ENCODE measurements around the gene PPP1R7.
"Not testable (repeated sequence)": the region's sequence is repeated elsewhere in the genome, so short reads cannot be mapped to it uniquely, and the experiment has no call there.

The PPP1R7 gene

GRCh38 chr2:241193271-241193670 is 43.0 kb downstream of the PPP1R7 start:
- DNase-seq = no peak
- no peak for ATAC-seq

GRCh38 chr2:241194811-241195210 is 44.5 kb downstream of the PPP1R7 start:
- ATAC-seq (no peak), DNase-seq (no peak)

- DNase-seq (no peak), ATAC-seq (no peak)
These were observed 45.4 kb downstream of the PPP1R7 start for GRCh38 chr2:241195506-241196130.

- ATAC-seq = not testable (repeated sequence)
These were observed 47.0 kb downstream of the PPP1R7 start for GRCh38 chr2:241197246-241197645.

GRCh38 chr2:241197947-241198346 is 47.7 kb downstream of the PPP1R7 start:
- DNase-seq = no peak
- ATAC-seq = no peak

More at GRCh38 chr2:241197246-241197645, 47.0 kb downstream of the PPP1R7 start:
- DNase-seq = not testable (repeated sequence)

GRCh38 chr2:241198381-241199279 is 48.4 kb downstream of the PPP1R7 start:
- DNase-seq (no peak), ATAC-seq (no peak)

GRCh38 chr2:241199286-241199685 is 49.0 kb downstream of the PPP1R7 start:
- no peak for ATAC-seq

GRCh38 chr2:241199897-241200821 is 49.9 kb downstream of the PPP1R7 start:
- DNase-seq = no peak
- ATAC-seq = no peak

More at GRCh38 chr2:241199286-241199685, 49.0 kb downstream of the PPP1R7 start:
- DNase-seq = no peak

GRCh38 chr2:241200822-241201395 is 50.6 kb downstream of the PPP1R7 start:
- DNase-seq (no peak), ATAC-seq (no peak)

GRCh38 chr2:241201445-241202267 is 51.4 kb downstream of the PPP1R7 start:
- ATAC-seq = no peak
- DNase-seq = no peak

- no peak for ATAC-seq
- DNase-seq = no peak
These were observed 52.0 kb downstream of the PPP1R7 start for GRCh38 chr2:241202268-241202585.

GRCh38 chr2:241202681-241203080 is 52.4 kb downstream of the PPP1R7 start:
- ATAC-seq = no peak
- DNase-seq = no peak

- ATAC-seq = no peak
- no peak for DNase-seq
These were observed 53.1 kb downstream of the PPP1R7 start for GRCh38 chr2:241203218-241204009.

- no peak for ATAC-seq
- no peak for DNase-seq
These were observed 53.7 kb downstream of the PPP1R7 start for GRCh38 chr2:241204010-241204384.

- DNase-seq (no peak), ATAC-seq (no peak)
These were observed 54.2 kb downstream of the PPP1R7 start for GRCh38 chr2:241204490-241204889.

- ATAC-seq = no peak
- no peak for DNase-seq
These were observed 54.8 kb downstream of the PPP1R7 start for GRCh38 chr2:241205086-241205485.

- DNase-seq = no peak
These were observed 56.9 kb downstream of the PPP1R7 start for GRCh38 chr2:241207151-241207550.

GRCh38 chr2:241207641-241208040 is 57.4 kb downstream of the PPP1R7 start:
- ATAC-seq = no peak

More at GRCh38 chr2:241207151-241207550, 56.9 kb downstream of the PPP1R7 start:
- ATAC-seq = no peak

GRCh38 chr2:241208058-241208457 is 57.8 kb downstream of the PPP1R7 start:
- ATAC-seq (no peak), DNase-seq (no peak)

More at GRCh38 chr2:241207641-241208040, 57.4 kb downstream of the PPP1R7 start:
- no peak for DNase-seq

GRCh38 chr2:241209271-241209670 is 59.0 kb downstream of the PPP1R7 start:
- DNase-seq (no peak), ATAC-seq (no peak)
